DMS53 treated with DMSO at 0.1 percent for 48 hours (cell line): Measurements from ENCODE around the gene DAB2IP.

Source experiments
- DNase-seq: peaks from one replicate; lab custom pipeline; 2025; ENCODE audit not compliant: unreplicated experiment; lab: John Stamatoyannopoulos, UW

DAB2IP gene

GRCh38 chr9:121755581-121755980, 104.1 kb downstream of the DAB2IP start:
- no peak for DNase-seq

DNA sequence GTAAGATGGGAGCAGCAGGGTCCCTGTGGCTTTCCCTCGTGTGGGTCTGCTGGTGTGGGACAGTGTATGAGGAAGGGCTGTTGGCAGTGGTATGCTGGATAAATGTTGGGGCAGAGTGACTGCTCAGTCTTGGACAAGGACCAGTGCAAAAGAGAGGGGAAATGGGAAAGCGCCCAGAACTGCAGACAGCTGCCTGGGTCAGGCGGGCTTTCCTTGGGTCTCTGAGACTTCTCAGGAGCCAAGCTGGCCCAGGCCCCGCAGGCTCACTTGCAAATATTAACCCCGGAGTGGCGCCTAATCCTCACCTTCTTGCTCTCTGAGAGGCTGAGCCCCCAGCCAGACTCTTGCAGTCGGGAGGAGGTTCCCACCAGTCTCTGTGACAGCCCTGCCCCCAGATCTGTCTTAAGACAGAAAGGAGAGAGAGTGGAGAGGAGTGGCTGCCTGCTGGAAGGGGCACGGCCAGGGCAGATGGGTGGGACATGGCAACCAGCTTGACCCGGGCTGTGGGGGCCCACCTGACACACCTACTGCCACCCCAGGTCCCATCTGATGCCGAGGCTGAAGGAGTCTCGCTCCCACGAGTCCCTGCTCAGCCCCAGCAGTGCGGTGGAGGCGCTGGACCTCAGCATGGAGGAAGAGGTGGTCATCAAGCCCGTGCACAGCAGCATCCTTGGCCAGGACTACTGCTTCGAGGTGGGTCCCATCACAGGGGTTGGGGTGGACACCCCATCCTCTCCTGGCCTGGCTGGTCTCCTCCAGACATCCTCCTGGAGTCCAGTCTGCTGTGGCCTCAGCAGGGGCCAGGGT, 105.2 kb downstream of the DAB2IP start:
- no peak for DNase-seq

DNA sequence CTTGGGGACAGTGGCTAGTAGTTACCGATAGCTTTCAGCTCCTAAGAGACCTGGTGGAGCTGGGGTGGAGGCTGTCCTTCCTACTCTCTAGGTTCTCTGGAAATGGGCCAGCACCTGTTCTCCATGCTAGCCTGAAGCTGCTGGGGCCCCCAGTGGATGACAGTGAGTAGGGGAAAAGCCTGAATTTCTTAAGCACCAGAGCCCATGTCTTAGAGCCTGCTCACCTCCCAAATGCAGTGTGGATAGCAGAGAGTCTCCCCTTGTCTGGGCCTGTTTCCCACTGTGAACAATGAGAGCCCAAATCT, 105.8 kb downstream of the DAB2IP start:
- DNase-seq = no peak

DNA sequence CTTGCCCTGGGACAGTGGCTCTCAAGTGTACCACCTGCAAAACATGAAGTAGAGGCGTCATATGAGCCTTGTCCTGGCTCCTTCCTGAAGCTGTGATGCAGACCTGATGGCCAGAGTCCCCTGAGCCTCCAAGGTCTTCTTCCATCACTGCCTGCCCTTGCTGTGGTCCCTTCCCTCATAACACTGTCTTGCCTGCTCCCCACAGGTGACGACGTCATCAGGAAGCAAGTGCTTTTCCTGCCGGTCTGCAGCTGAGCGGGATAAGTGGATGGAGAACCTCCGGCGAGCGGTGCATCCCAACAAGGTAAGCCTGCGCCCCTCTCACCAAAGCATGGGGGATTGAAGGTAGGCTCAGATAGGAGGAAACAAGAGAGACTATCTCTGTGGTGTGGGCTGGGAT, 107.3 kb downstream of the DAB2IP start:
- no peak for DNase-seq

- no peak for DNase-seq
Measured at GRCh38 chr9:121759996-121760395, 108.6 kb downstream of the DAB2IP start.

GRCh38 chr9:121760571-121760970, 109.1 kb downstream of the DAB2IP start:
- DNase-seq = no peak

DNA sequence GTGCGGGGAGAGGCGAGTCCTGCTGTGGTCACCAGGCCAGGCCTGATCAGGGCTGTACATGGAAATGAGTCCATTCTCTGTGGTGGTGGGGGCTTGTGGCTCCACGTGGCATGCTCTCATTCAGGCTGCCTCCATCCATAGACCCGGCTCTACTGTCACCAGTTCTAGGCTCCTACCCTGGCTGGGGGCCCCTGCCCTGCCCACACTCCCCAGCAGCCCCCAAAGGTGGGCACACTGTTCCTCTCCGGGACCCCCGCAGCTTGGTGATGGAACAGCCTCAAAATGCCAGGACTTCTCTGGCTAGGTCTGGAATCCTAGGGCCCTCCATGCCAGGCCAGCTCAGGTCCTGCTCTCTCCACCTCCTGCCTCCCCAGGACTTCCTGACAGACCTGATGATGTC, 111.7 kb downstream of the DAB2IP start:
- no peak for DNase-seq

GRCh38 chr9:121763561-121764370, 112.3 kb downstream of the DAB2IP start:
- DNase-seq = no peak

- no peak for DNase-seq
Measured at GRCh38 chr9:121764371-121764730, 112.9 kb downstream of the DAB2IP start.

GRCh38 chr9:121765021-121765950, 113.9 kb downstream of the DAB2IP start:
- DNase-seq = peak; percentile 1

DNA sequence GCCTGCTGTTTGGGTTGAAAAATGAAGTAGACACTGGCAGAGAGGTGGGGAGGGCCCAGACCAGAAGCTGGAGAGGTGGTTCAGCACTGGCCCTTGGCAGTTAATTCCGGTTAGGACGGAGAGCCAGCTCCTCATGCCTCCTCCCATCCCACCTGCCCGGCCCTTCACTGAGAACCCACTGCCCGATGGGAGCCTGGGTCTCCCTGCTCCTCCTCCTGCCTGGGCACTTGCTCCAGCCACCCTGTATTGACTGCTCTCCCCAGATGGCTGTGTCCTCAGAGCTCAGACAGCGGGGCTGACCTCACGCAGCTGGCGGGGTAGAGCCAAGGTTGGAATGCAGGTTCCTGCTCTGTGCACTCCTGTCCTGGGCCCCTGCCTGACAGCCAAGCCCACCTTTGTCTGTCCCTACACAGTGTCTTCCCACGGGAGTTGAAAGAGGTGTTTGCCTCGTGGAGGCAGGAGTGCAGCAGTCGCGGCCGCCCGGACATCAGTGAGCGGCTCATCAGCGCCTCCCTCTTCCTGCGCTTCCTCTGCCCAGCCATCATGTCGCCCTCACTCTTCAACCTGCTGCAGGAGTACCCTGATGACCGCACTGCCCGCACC, 114.7 kb downstream of the DAB2IP start:
- no peak for DNase-seq

DNA sequence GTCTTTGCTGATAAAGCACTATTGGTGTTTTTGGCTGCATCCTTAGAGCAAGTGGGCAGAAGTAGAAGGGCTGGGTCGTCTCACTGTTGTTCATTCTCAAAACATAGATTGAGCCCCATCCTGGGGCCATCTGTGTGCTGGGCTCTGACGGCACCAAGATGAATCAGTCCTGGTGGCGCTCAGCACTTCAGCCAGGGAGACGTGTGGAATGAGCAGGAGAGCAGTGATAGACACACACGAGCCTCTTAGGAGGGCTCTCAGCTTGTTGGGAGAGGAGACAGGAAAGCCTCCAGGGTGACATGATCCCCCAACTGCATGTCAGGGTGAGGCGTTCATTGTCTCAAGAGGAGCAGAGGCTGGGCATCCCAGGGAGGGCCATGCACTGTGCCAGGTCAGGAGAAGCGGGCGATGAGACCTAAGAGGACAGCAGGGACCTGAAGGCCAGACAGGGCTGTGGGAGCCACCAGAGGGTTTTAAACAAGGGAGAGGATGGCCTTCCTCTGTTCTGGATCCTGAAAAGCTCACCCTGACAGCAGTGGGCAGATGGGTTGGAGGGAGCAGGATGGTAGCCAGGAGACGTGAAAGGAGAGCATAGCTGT, 115.8 kb downstream of the DAB2IP start:
- DNase-seq = no peak

DNA sequence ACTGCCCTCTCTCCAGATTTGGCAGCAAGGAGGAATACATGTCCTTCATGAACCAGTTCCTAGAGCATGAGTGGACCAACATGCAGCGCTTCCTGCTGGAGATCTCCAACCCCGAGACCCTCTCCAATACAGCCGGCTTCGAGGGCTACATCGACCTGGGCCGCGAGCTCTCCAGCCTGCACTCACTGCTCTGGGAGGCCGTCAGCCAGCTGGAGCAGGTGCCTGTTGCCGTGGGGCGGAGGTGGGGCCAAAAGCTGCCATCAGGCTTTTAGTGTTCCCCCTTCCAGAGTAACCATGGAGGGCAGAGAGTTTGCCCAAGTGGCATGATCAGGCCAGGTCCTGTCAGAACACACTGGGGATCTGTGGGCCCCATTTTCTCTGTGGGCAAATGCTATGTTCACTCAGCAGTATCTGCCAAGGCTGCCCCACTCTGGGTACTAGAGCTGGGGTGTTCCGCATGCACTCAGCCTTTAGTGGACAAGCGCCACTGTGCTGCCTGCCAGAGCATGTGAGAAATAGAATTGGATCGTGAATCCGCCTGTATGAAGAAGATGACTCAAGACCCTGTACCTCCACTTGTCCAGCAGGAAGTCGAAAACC, 117.1 kb downstream of the DAB2IP start:
- no peak for DNase-seq

GRCh38 chr9:121769939-121770338, 118.5 kb downstream of the DAB2IP start:
- DNase-seq = no peak

DNA sequence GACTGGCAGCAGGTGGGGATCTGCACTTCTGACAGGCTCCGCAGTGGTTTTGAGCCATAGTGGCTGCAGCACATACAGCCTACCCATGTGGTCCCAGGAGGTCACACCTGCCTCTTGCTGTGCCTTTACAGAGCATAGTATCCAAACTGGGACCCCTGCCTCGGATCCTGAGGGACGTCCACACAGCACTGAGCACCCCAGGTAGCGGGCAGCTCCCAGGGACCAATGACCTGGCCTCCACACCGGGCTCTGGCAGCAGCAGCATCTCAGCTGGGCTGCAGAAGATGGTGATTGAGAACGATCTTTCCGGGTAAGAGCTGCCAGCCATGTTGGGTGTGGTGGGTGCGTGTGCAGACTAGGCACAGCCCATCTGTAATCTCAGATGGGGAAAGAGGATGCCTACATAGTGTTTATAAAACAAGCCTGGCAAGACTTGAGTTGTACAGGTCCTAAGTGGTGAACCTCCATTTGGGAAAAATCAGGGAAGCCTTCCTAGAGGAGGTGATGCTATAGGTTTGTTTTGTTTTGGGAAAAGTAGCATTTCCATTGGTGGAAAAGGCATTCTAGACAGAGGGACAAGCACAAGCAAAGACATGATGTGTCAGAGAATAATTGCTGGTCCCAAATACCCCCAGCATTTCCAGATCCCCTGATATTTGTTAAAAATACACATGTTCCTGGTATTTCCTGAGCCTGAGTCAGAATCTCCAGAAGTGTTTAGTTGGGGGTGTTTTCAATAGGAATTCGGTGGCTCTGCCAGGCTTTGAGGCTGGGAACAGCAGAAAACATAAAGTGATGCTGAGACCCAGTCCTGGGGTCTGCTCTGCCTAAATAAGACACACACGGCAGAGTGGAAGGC, 119.2 kb downstream of the DAB2IP start:
- DNase-seq = no peak

- no peak for DNase-seq
Measured at GRCh38 chr9:121771418-121771817, 120.0 kb downstream of the DAB2IP start.

DNA sequence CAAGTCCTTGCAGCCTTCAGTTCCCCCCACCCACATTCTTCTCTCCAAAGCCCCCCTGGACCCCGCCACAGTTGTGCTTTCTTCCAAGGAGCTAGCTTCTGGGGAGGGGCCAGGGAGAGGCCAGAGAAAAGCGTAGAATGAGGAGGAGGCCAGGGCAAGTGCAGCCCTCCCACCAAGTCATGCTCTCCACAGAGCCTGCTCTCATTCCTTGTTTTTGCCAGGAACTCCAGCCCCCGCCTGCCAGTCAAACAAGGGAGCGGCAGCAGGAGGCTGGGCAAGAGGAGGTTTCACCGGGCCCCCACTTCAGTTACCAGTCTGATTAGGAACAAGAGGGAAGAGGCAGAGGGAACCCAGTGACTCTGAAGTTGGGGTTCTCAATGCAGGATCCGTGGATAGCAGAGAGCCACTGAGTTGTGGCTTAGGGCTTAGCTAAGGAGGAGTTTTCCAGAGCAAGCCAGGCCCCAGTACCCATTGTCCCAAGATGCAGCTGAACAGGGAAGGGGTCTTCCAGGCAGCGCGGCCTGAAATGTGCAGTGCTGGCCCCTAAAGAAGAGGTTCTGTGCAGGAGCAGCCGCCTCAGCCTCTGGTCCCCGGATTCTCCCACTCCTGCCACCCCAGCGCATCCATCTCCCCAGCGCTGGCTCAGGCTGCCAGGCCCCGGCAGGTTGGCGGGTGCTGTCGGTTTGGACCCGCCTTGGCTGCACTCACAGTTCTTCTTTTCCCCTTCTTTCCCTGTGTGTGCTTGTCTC, 120.6 kb downstream of the DAB2IP start:
- no peak for DNase-seq

DNA sequence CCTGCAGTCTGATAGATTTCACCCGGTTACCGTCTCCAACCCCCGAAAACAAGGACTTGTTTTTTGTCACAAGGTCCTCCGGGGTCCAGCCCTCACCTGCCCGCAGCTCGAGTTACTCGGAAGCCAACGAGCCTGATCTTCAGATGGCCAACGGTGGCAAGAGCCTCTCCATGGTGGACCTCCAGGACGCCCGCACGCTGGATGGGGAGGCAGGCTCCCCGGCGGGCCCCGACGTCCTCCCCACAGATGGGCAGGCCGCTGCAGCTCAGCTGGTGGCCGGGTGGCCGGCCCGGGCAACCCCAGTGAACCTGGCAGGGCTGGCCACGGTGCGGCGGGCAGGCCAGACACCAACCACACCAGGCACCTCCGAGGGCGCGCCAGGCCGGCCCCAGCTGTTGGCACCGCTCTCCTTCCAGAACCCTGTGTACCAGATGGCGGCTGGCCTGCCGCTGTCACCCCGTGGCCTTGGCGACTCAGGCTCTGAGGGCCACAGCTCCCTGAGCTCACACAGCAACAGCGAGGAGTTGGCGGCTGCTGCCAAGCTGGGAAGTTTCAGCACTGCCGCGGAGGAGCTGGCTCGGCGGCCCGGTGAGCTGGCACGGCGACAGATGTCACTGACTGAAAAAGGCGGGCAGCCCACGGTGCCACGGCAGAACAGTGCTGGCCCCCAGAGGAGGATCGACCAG, 121.3 kb downstream of the DAB2IP start:
- no peak for DNase-seq
